Cardiac fibroblast (primary cell): Measurements from ENCODE around the gene CARNS1.

Experiments
- DNase-seq, 2 donors: peaks; one replicate each; pipeline versions ENCODE4 v3.0.0 to v3.0.0-alpha.2; 2010; ENCODE audit warnings: low read depth in 2 of 2
- H3K4me3 ChIP-seq, 2 donors: replicated peaks in 1 of 2; 1 replicate in 1 of 2; 2 replicates in 1 of 2; pipeline ENCODE4 v1.5.1; 2011; ENCODE audit warnings: low read depth in 2 of 2, low read length in 2 of 2, mild to moderate bottlenecking in 2 of 2, moderate library complexity in 1 of 2
- CTCF ChIP-seq: IDR thresholded peaks from one replicate; pipeline ENCODE4 v1.5.1; 2011; ENCODE audit warnings: low read depth, mild to moderate bottlenecking, low read length, inconsistent platforms

The CARNS1 gene

GRCh38 chr11:67453816-67454732 is 38.6 kb downstream of the CARNS1 start:
- no peak for DNase-seq
- no peak overlapping the region for H3K4me3 ChIP-seq
- TF ChIP-seq CTCF, result no peak

- no peak for DNase-seq
- no peak within 1 kb of the TSS for H3K4me3 ChIP-seq
- TF ChIP-seq CTCF, result no peak
Measured at GRCh38 chr11:67455054-67455453, 39.6 kb downstream of the CARNS1 start, which contains the start of gene CABP4. Gene CABP4 (plus strand): TSS chr11:67455354. CDS start chr11:67455424, 70 bp downstream.

- DNase-seq, result no peak
- TF ChIP-seq CTCF, result no peak
- H3K4me3 ChIP-seq, result no peak overlapping the region
Measured at GRCh38 chr11:67456068-67456705, 40.7 kb downstream of the CARNS1 start.

GRCh38 chr11:67457453-67457852 is 42.0 kb downstream of the CARNS1 start:
- H3K4me3 ChIP-seq, result no peak overlapping the region
- TF ChIP-seq CTCF, result no peak
- DNase-seq, result no peak

GRCh38 chr11:67458266-67458665 is 42.8 kb downstream of the CARNS1 start:
- DNase-seq, result no peak
- TF ChIP-seq CTCF, result no peak

GRCh38 chr11:67463186-67463585 is 47.7 kb downstream of the CARNS1 start:
- H3K4me3 ChIP-seq, result no peak overlapping the region
- TF ChIP-seq CTCF, result no peak
- DNase-seq, result no peak

More at GRCh38 chr11:67458266-67458665, 42.8 kb downstream of the CARNS1 start:
- H3K4me3 ChIP-seq, result no peak overlapping the region
